GM12878 (cell line): ENCODE measurements around the gene NAV2.

Source experiments
- CTCF ChIP-seq, 3 experiments: IDR thresholded peaks in 2 of 3; conservative IDR thresholded peaks in 1 of 3; 2 replicates each; pipeline ENCODE4 v1.5.1; 2011; ENCODE audit warnings: low read depth in 3 of 3, low read length in 3 of 3, mild to moderate bottlenecking in 3 of 3, control low read depth in 2 of 3, moderate library complexity in 2 of 3, inconsistent platforms in 1 of 3, mixed read lengths in 1 of 3; ENCODE audit not compliant: control insufficient read depth in 2 of 3, insufficient read depth in 1 of 3; ENCODE audit errors: extremely low read depth in 1 of 3
- HDAC6 ChIP-seq: fragments of 200-600 bp; sonication (generic); IDR thresholded peaks from one replicate; pipeline ENCODE4 v1.8.0; 2017; ENCODE audit warnings: antibody characterized with exemption; ENCODE audit not compliant: unreplicated experiment
- POLR2A ChIP-seq: IDR thresholded peaks from 2 replicates; pipeline ENCODE4 v1.6.1; 2011; ENCODE audit warnings: low read depth, mild to moderate bottlenecking, low read length
- POLR2AphosphoS5 ChIP-seq: IDR thresholded peaks from 2 replicates; pipeline ENCODE4 v1.6.1; 2011; ENCODE audit warnings: mild to moderate bottlenecking, low read length, inconsistent platforms
- RAD51 ChIP-seq: fragments of 450-650 bp; IDR thresholded peaks from 2 replicates; pipeline ENCODE4 v1.6.1; 2016; ENCODE audit warnings: moderate library complexity, mild to moderate bottlenecking, inconsistent platforms
- ZNF274 ChIP-seq: IDR thresholded peaks from one replicate; pipeline ENCODE4 v1.8.0; 2011; ENCODE audit not compliant: insufficient read length, insufficient read depth

GRCh38 chr11:20056950-20057943 lies 344.6 kb downstream of the NAV2 start:
- TF ChIP-seq RAD51: no peak
- TF ChIP-seq ZNF274: no peak
- no peak for TF ChIP-seq HDAC6
- no peak for TF ChIP-seq CTCF (IDR thresholded peaks at IDR 0.05 in 2 of 3, conservative IDR thresholded peaks at IDR 0.05 in 1 of 3; ENCODE audit: control insufficient read depth in 2 of 3, extremely low read depth in 1 of 3, insufficient read depth in 1 of 3, low read depth in 3 of 3, low read length in 3 of 3)
- no peak for TF ChIP-seq POLR2A
- TF ChIP-seq POLR2AphosphoS5: no peak
